DND-41 (cell line): ENCODE data around the gene COL15A1.

ENCODE experiments used
- ATAC-seq: fragments of 200-7000 bp; cut with Tn5 transposase; 3 replicates; pipeline ENCODE4 v1.9.1; 2021; ENCODE audit warnings: low read depth; ENCODE audit not compliant: insufficient read depth
- DNase-seq: peaks from one replicate; pipeline ENCODE4 v3.0.0-alpha.2; 2020
- H2AFZ ChIP-seq: 2 replicates; pipeline ENCODE4 v1.6.0; 2012; ENCODE audit warnings: low read depth, low read length
- H3K27ac ChIP-seq: 2 replicates; pipeline ENCODE4 v1.5.1; 2012; ENCODE audit warnings: low read length, inconsistent platforms
- H3K27me3 ChIP-seq: fragments of 200-600 bp; sonication (generic); 2 replicates; pipeline ENCODE4 v1.6.0; 2012; ENCODE audit warnings: low read length, mild to moderate bottlenecking, inconsistent platforms; ENCODE audit not compliant: insufficient read depth, poor library complexity
- H3K36me3 ChIP-seq: 2 replicates; pipeline ENCODE4 v1.5.1; 2012; ENCODE audit warnings: low read length, inconsistent platforms; ENCODE audit not compliant: insufficient read depth
- H3K4me1 ChIP-seq: 2 replicates; pipeline ENCODE4 v1.5.1; 2012; ENCODE audit warnings: mild to moderate bottlenecking, low read length; ENCODE audit not compliant: insufficient read depth
- H3K4me2 ChIP-seq: 2 replicates; pipeline ENCODE4 v1.6.0; 2012; ENCODE audit warnings: mild to moderate bottlenecking, moderate library complexity, low read length, inconsistent platforms; ENCODE audit not compliant: insufficient read depth
- H3K4me3 ChIP-seq, 2 experiments: fragments of 200-600 bp in 1 of 2; shearing (Covaris generic) in 1 of 2; 2 replicates each; pipeline ENCODE4 v1.5.1; 2012 to 2016; ENCODE audit warnings: inconsistent platforms in 2 of 2, low read length in 2 of 2, mild to moderate bottlenecking in 2 of 2, low read depth in 1 of 2, moderate library complexity in 1 of 2
- H3K79me2 ChIP-seq: 2 replicates; pipeline ENCODE4 v1.6.0; 2012; ENCODE audit warnings: low read length, inconsistent platforms; ENCODE audit not compliant: insufficient read depth
- H3K9ac ChIP-seq: 2 replicates; pipeline ENCODE4 v1.6.0; 2012; ENCODE audit warnings: low read depth, mild to moderate bottlenecking, inconsistent platforms, low read length, moderate library complexity
- H3K9me3 ChIP-seq: 2 replicates; pipeline ENCODE4 v1.5.1; 2012; ENCODE audit warnings: low read length, moderate library complexity, mild to moderate bottlenecking, inconsistent platforms; ENCODE audit not compliant: insufficient read depth, severe bottlenecking
- H4K20me1 ChIP-seq: 2 replicates; pipeline ENCODE4 v1.6.0; 2012; ENCODE audit warnings: low read length; ENCODE audit not compliant: insufficient read depth
- CTCF ChIP-seq: IDR thresholded peaks from 2 replicates; pipeline ENCODE4 v1.5.1; 2012; ENCODE audit warnings: borderline replicate concordance, low read length, moderate library complexity, mild to moderate bottlenecking; ENCODE audit not compliant: poor library complexity, severe bottlenecking; ENCODE audit errors: extremely low read depth
- EZH2 ChIP-seq: IDR thresholded peaks from 3 replicates; pipeline ENCODE4 v1.6.1; 2012; ENCODE audit warnings: borderline replicate concordance, low read depth, mild to moderate bottlenecking, moderate library complexity, low read length, inconsistent platforms; ENCODE audit not compliant: severe bottlenecking

COL15A1 gene

GRCh38 chr9:98954244-98954610, 10.5 kb downstream of the COL15A1 start:
- TF ChIP-seq CTCF (no peak), EZH2 (no peak)
- no peak overlapping the region for H3K27ac ChIP-seq
- no peaks in the 10 kb centered on the region for H3K4me1 ChIP-seq
- H2AFZ ChIP-seq: no peak overlapping the region
- H3K4me3 ChIP-seq: no peak overlapping the region
- no peak overlapping the region for H3K4me2 ChIP-seq
- no peaks in the 10 kb centered on the region for H3K36me3 ChIP-seq
- DNase-seq (no peak), ATAC-seq (no peak)
- H4K20me1 ChIP-seq: no peaks in the 10 kb centered on the region
- no peaks in the 10 kb centered on the region for H3K79me2 ChIP-seq
- no peaks in the 10 kb centered on the region for H3K9me3 ChIP-seq
- no peaks in the 10 kb centered on the region for H3K27me3 ChIP-seq
- H3K9ac ChIP-seq: no peak overlapping the region

- ATAC-seq (no peak), DNase-seq (no peak)
- no peak overlapping the region for H3K9ac ChIP-seq
- no peaks in the 10 kb centered on the region for H3K9me3 ChIP-seq
- H3K4me1 ChIP-seq: no peaks in the 10 kb centered on the region
- TF ChIP-seq EZH2 (no peak), CTCF (no peak)
- H3K36me3 ChIP-seq: no peaks in the 10 kb centered on the region
- H3K4me3 ChIP-seq: no peak overlapping the region
- no peaks in the 10 kb centered on the region for H4K20me1 ChIP-seq
- H3K27ac ChIP-seq: no peak overlapping the region
- no peak overlapping the region for H3K4me2 ChIP-seq
- H3K79me2 ChIP-seq: no peaks in the 10 kb centered on the region
- H3K27me3 ChIP-seq: peaks cover under 1% of the 10 kb centered on the region
- H2AFZ ChIP-seq: no peak overlapping the region
Observed at GRCh38 chr9:98955259-98955658, 11.6 kb downstream of the COL15A1 start.

GRCh38 chr9:98957826-98958225, 14.1 kb downstream of the COL15A1 start:
- peaks cover 7% of the 10 kb centered on the region for H3K27me3 ChIP-seq
- TF ChIP-seq EZH2: no peak
- no peak for TF ChIP-seq CTCF
- no peaks in the 10 kb centered on the region for H4K20me1 ChIP-seq
- no peak overlapping the region for H2AFZ ChIP-seq
- H3K9ac ChIP-seq: no peak overlapping the region
- H3K4me1 ChIP-seq: no peaks in the 10 kb centered on the region
- no peak overlapping the region for H3K4me2 ChIP-seq
- no peak for DNase-seq
- no peaks in the 10 kb centered on the region for H3K79me2 ChIP-seq
- H3K27ac ChIP-seq: no peak overlapping the region
- no peak overlapping the region for H3K4me3 ChIP-seq
- no peak for ATAC-seq
- H3K36me3 ChIP-seq: no peaks in the 10 kb centered on the region
- no peaks in the 10 kb centered on the region for H3K9me3 ChIP-seq
